NCI-H1694 (cell line): ENCODE results near the gene KIF5B.
"Not testable (repeated sequence)": the region's sequence is repeated elsewhere in the genome, so short reads cannot be mapped to it uniquely, and the experiment has no call there.

ENCODE experiments used
- DNase-seq: peaks from one replicate; lab custom pipeline; 2025; lab: John Stamatoyannopoulos, UW

The KIF5B gene

GRCh38 chr10:32056136-32057035 is at the start of gene KIF5B:
Gene KIF5B (minus strand): TSS chr10:32056425. CDS start chr10:32055973, 452 bp downstream.
- DNase-seq: peak; percentile 77

- no peak for DNase-seq
Measured at GRCh38 chr10:32105782-32106382, 49.7 kb upstream of the KIF5B start.

GRCh38 chr10:32104622-32105509 is 48.6 kb upstream of the KIF5B start:
- no peak for DNase-seq

GRCh38 chr10:32104181-32104580 is 48.0 kb upstream of the KIF5B start:
- DNase-seq: no peak

GRCh38 chr10:32103721-32104120 is 47.5 kb upstream of the KIF5B start:
- no peak for DNase-seq

GRCh38 chr10:32098566-32099259 is 42.5 kb upstream of the KIF5B start:
- not testable (repeated sequence) for DNase-seq

- DNase-seq: no peak
Measured at GRCh38 chr10:32095116-32095733, 39.0 kb upstream of the KIF5B start.

- no peak for DNase-seq
Measured at GRCh38 chr10:32093650-32094049, 37.4 kb upstream of the KIF5B start.

GRCh38 chr10:32091046-32091445 is 34.8 kb upstream of the KIF5B start:
- DNase-seq: no peak

GRCh38 chr10:32084185-32084851 is 28.1 kb upstream of the KIF5B start:
- no peak for DNase-seq

GRCh38 chr10:32077896-32078485 is 21.8 kb upstream of the KIF5B start:
- DNase-seq: no peak

GRCh38 chr10:32073659-32074058 is 17.4 kb upstream of the KIF5B start:
- DNase-seq: no peak

GRCh38 chr10:32073128-32073527 is 16.9 kb upstream of the KIF5B start:
- no peak for DNase-seq

- no peak for DNase-seq
Measured at GRCh38 chr10:32072025-32072800, 16.0 kb upstream of the KIF5B start.

- no peak for DNase-seq
Measured at GRCh38 chr10:32070645-32071044, 14.4 kb upstream of the KIF5B start.

GRCh38 chr10:32068569-32068968 is 12.3 kb upstream of the KIF5B start:
- DNase-seq: no peak

GRCh38 chr10:32067931-32068330 is 11.7 kb upstream of the KIF5B start:
- DNase-seq: not testable (repeated sequence)

- DNase-seq: no peak
Measured at GRCh38 chr10:32065856-32066255, 9.6 kb upstream of the KIF5B start.

- DNase-seq: no peak
Measured at GRCh38 chr10:32061440-32061839, 5.2 kb upstream of the KIF5B start.

- no peak for DNase-seq
Measured at GRCh38 chr10:32060347-32060746, 4.1 kb upstream of the KIF5B start.
